DOHH2 (cell line): ENCODE data around the gene MMP14.

Experiments used
- H3F3A ChIP-seq: fragments of 200-600 bp; sonication (generic), shearing (Covaris generic); 2 replicates; pipeline ENCODE4 v1.6.0; 2016; ENCODE audit warnings: antibody characterized with exemption, mild to moderate bottlenecking; ENCODE audit not compliant: control insufficient read depth, insufficient read depth
- H3K27ac ChIP-seq: fragments of 200-600 bp; sonication (generic); 2 replicates; pipeline ENCODE4 v1.5.1; 2014; ENCODE audit warnings: low read depth, mild to moderate bottlenecking, low read length, moderate library complexity
- H3K27me3 ChIP-seq: fragments of 200-600 bp; sonication (generic); 2 replicates; pipeline ENCODE4 v1.6.1; 2014; ENCODE audit warnings: mild to moderate bottlenecking, low read length, mixed read lengths; ENCODE audit not compliant: control insufficient read depth
- H3K36me3 ChIP-seq: fragments of 200-600 bp; sonication (generic); 2 replicates; pipeline ENCODE4 v1.6.1; 2014; ENCODE audit warnings: mild to moderate bottlenecking, low read length, moderate library complexity, mixed read lengths; ENCODE audit not compliant: control insufficient read depth
- H3K4me1 ChIP-seq: fragments of 200-600 bp; sonication (generic); 2 replicates; pipeline ENCODE4 v1.6.1; 2014; ENCODE audit warnings: mild to moderate bottlenecking, low read length, mixed read lengths; ENCODE audit not compliant: control insufficient read depth
- H3K4me2 ChIP-seq: fragments of 200-600 bp; sonication (generic); 2 replicates; pipeline ENCODE4 v1.6.0; 2014; ENCODE audit warnings: mild to moderate bottlenecking, low read length, moderate library complexity
- H3K4me3 ChIP-seq: fragments of 200-600 bp; sonication (generic); 2 replicates; pipeline ENCODE4 v1.5.1; 2014; ENCODE audit warnings: mild to moderate bottlenecking, low read length, mixed read lengths
- H3K79me2 ChIP-seq: fragments of 200-600 bp; sonication (generic); 2 replicates; pipeline ENCODE4 v1.6.1; 2014; ENCODE audit warnings: mild to moderate bottlenecking, low read length, mixed read lengths; ENCODE audit not compliant: control insufficient read depth
- H3K9me2 ChIP-seq: fragments of 200-600 bp; sonication (generic); replicated peaks from 2 replicates; pipeline ENCODE4 v1.6.1; 2014; ENCODE audit warnings: mild to moderate bottlenecking, low read length, mixed read lengths; ENCODE audit not compliant: control insufficient read depth
- H3K9me3 ChIP-seq: fragments of 200-600 bp; sonication (generic); 2 replicates; pipeline ENCODE4 v1.6.1; 2014; ENCODE audit warnings: antibody characterized with exemption, low read length, mixed read lengths; ENCODE audit not compliant: control insufficient read depth, insufficient read depth
- H4K20me1 ChIP-seq: fragments of 200-600 bp; sonication (generic); 2 replicates; pipeline ENCODE4 v1.6.0; 2014; ENCODE audit warnings: low read depth, mild to moderate bottlenecking, antibody characterized with exemption, low read length, moderate library complexity; ENCODE audit not compliant: control insufficient read depth, insufficient read depth
- EZH2phosphoT487 ChIP-seq: fragments of 200-600 bp; sonication (generic); IDR thresholded peaks from 2 replicates; pipeline ENCODE4 v1.6.1; 2017; ENCODE audit warnings: borderline replicate concordance, mild to moderate bottlenecking, antibody characterized with exemption, low read length, moderate library complexity, mixed read lengths
- TF ChIP-seq, protein P1 (sequence below): fragments of 200-600 bp; sonication (generic); IDR thresholded peaks from one replicate; pipeline ENCODE4 v1.5.1; 2014; ENCODE audit warnings: antibody characterized with exemption, mild to moderate bottlenecking, low read depth, low read length; ENCODE audit not compliant: poor library complexity, severe bottlenecking

Gene MMP14

DNA sequence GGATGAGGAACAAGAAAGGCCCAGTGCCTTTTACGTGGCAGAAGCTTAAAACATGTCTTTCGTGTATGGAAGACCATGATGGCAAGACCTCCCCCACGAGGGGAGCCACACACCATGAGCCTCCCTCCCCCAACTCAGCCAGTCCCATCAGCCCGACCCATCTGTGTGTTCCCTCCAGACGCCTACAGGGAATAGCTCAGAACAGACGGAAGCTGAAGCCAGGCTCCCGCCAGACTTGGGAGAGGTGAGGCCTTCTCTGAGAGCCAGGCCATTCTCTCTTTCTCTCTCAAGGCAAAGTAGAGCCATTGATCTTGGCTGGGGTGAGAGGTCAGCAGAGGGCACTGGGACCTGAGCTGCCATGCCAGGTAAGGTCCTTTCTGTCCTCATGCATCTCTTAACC lies 56.1 kb downstream of the MMP14 start:
- Histone ChIP-seq H3F3A (peaks cover 27% of the 10 kb centered on the region), H3K79me2 (no peaks in the 10 kb centered on the region), H3K27ac (no peak overlapping the region), H3K27me3 (no peaks in the 10 kb centered on the region), H3K4me1 (peaks cover 53% of the 10 kb centered on the region), H3K9me2 (no peaks in the 10 kb centered on the region), H3K4me2 (no peak overlapping the region), H3K4me3 (no peak overlapping the region), H4K20me1 (no peaks in the 10 kb centered on the region), H3K9me3 (no peaks in the 10 kb centered on the region), H3K36me3 (peaks cover 2% of the 10 kb centered on the region; the same call in 1 of the 2 replicates)
- TF ChIP-seq, protein P1, sequence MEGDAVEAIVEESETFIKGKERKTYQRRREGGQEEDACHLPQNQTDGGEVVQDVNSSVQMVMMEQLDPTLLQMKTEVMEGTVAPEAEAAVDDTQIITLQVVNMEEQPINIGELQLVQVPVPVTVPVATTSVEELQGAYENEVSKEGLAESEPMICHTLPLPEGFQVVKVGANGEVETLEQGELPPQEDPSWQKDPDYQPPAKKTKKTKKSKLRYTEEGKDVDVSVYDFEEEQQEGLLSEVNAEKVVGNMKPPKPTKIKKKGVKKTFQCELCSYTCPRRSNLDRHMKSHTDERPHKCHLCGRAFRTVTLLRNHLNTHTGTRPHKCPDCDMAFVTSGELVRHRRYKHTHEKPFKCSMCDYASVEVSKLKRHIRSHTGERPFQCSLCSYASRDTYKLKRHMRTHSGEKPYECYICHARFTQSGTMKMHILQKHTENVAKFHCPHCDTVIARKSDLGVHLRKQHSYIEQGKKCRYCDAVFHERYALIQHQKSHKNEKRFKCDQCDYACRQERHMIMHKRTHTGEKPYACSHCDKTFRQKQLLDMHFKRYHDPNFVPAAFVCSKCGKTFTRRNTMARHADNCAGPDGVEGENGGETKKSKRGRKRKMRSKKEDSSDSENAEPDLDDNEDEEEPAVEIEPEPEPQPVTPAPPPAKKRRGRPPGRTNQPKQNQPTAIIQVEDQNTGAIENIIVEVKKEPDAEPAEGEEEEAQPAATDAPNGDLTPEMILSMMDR = no peak
- TF ChIP-seq EZH2phosphoT487 = no peak

DNA sequence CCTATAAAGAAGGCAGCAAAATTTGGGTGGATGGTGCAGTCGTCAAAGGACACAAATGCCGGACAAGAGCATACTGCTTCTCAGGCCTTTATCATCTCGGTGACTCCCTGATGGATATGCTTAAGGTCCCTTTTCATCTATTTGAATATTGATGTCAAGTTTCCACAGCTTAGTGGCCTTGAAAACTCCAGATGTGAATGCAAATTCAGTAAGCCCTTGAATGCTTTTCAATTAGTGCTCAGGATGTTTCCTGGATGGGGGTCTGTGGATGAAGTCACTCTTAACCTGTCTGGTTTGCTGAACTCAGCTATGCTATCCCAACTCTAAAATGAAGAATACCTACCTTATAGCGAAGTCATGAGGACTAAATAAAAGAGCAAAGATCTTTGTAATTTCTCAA lies 57.3 kb downstream of the MMP14 start:
- Histone ChIP-seq H3K27ac (peak overlapping the region; percentile 47), H3K4me2 (peak overlapping the region; percentile 55), H4K20me1 (no peaks in the 10 kb centered on the region), H3K4me3 (peak overlapping the region; percentile 27), H3K27me3 (no peaks in the 10 kb centered on the region), H3K9me3 (no peaks in the 10 kb centered on the region), H3K9me2 (no peaks in the 10 kb centered on the region), H3K36me3 (peaks cover 4% of the 10 kb centered on the region), H3F3A (peaks cover 17% of the 10 kb centered on the region), H3K4me1 (peaks cover 42% of the 10 kb centered on the region), H3K79me2 (no peaks in the 10 kb centered on the region)
- no peak for TF ChIP-seq EZH2phosphoT487
- TF ChIP-seq, protein P1 = no peak

DNA sequence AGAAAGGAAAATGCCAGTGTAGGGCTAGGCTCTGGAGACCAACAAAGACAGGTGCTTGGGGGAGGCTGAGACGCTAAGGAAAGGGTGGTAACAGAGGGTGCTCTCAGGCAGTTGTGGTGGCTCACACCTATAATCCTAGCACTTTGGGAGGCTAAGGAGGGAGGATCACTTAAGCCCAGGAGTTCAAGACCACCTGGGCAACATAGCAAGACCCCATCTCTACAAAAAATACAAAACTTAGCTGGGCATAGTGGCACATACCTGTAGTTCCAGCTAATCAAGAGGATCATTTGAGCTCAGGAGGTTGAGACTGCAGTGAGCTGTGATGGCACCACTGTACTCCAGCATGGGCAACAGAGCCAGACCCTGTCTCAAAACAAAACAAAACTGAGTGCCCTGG lies 59.0 kb downstream of the MMP14 start:
- no peak for TF ChIP-seq EZH2phosphoT487
- TF ChIP-seq, protein P1 = no peak
- Histone ChIP-seq H3K27ac (no peak overlapping the region), H3K4me1 (peaks cover 32% of the 10 kb centered on the region), H3K36me3 (peaks cover 20% of the 10 kb centered on the region), H4K20me1 (peaks cover 2% of the 10 kb centered on the region; the same call in 1 of the 2 replicates), H3K4me3 (no peak overlapping the region), H3K79me2 (no peaks in the 10 kb centered on the region), H3K4me2 (no peak overlapping the region), H3K9me2 (no peaks in the 10 kb centered on the region), H3K9me3 (no peaks in the 10 kb centered on the region), H3K27me3 (no peaks in the 10 kb centered on the region), H3F3A (peaks cover 13% of the 10 kb centered on the region)
